Measurements from ENCODE around the gene MTA3. TPM values are rescaled to one million over a fixed set of nuclear protein-coding genes. Genes with fewer than 3 reads are reported as not detected.

Gene MTA3
- total RNA-seq, 2 experiments from 2014 or later = 27.0 to 30.9 TPM

- DNase-seq = no peak
- Histone ChIP-seq H3K4me3 (ENCODE audit: low read length) (no peak overlapping the region), H3K27ac (ENCODE audit: low read depth in 1 of 2, low read length in 2 of 2) (no peak overlapping the region), H3K27me3 (ENCODE audit: control insufficient read depth in 1 of 2, insufficient read depth in 2 of 2, low read length in 2 of 2) (no peaks in the 10 kb centered on the region), H3K9me3 (ENCODE audit: control insufficient read depth in 1 of 2, insufficient read depth in 1 of 2, low read length in 2 of 2) (peaks cover 0 to 4% of the 10 kb centered on the region in 2 experiments), H3K36me3 (ENCODE audit: insufficient read depth, low read length) (no peaks in the 10 kb centered on the region), H3K4me1 (ENCODE audit: insufficient read depth, low read length) (peaks cover 4% of the 10 kb centered on the region)
- no peak for TF ChIP-seq CTCF (IDR thresholded peaks at IDR 0.05)
- Mint-ChIP-seq H3K27ac (no peak overlapping the region), H3K4me1 (ENCODE audit: low read depth) (peaks cover 8% of the 10 kb centered on the region), H3K4me3 (no peak overlapping the region), H3K27me3 (no peaks in the 10 kb centered on the region), H3K36me3 (ENCODE audit: low read depth) (no peaks in the 10 kb centered on the region), H3K9me3 (no peaks in the 10 kb centered on the region)
- intact Hi-C loops (cut with DNase I, micrococcal nuclease) = no loop called here
- ATAC-seq (ENCODE audit: poor library complexity) = no peak
- ChIA-PET POLR2A (no interaction called here), CTCF (no interaction called here)
These were observed 25.6 kb upstream of the MTA3 start for GRCh38 chr2:42542871-42543270.

GRCh38 chr2:42545023-42545721 lies 23.3 kb upstream of the MTA3 start:
- Histone ChIP-seq H3K4me3 (ENCODE audit: low read length) (no peak overlapping the region), H3K36me3 (ENCODE audit: insufficient read depth, low read length) (no peaks in the 10 kb centered on the region), H3K9me3 (ENCODE audit: control insufficient read depth in 1 of 2, insufficient read depth in 1 of 2, low read length in 2 of 2) (no peaks in the 10 kb centered on the region), H3K4me1 (ENCODE audit: insufficient read depth, low read length) (peaks cover 4% of the 10 kb centered on the region), H3K27ac (ENCODE audit: low read depth in 1 of 2, low read length in 2 of 2) (no peak overlapping the region), H3K27me3 (ENCODE audit: control insufficient read depth in 1 of 2, insufficient read depth in 2 of 2, low read length in 2 of 2) (no peaks in the 10 kb centered on the region)
- intact Hi-C loops (cut with DNase I, micrococcal nuclease) = no loop called here
- CTCF ChIA-PET = no interaction called here
- POLR2A ChIA-PET = no interaction called here
- Mint-ChIP-seq H3K4me1 (ENCODE audit: low read depth) (peaks cover 8% of the 10 kb centered on the region), H3K36me3 (ENCODE audit: low read depth) (no peaks in the 10 kb centered on the region), H3K9me3 (no peaks in the 10 kb centered on the region), H3K4me3 (no peak overlapping the region), H3K27ac (no peak overlapping the region), H3K27me3 (no peaks in the 10 kb centered on the region)
- DNase-seq = no peak
- TF ChIP-seq CTCF (IDR thresholded peaks at IDR 0.05) = no peak
- ATAC-seq (ENCODE audit: poor library complexity) = no peak

- intact Hi-C loops (cut with DNase I, micrococcal nuclease) = no loop called here
- TF ChIP-seq CTCF (IDR thresholded peaks at IDR 0.05) = no peak
- Mint-ChIP-seq H3K4me1 (ENCODE audit: low read depth) (peaks cover 8% of the 10 kb centered on the region), H3K27me3 (no peaks in the 10 kb centered on the region), H3K4me3 (no peak overlapping the region), H3K27ac (no peak overlapping the region), H3K9me3 (no peaks in the 10 kb centered on the region), H3K36me3 (ENCODE audit: low read depth) (no peaks in the 10 kb centered on the region)
- Histone ChIP-seq H3K4me1 (ENCODE audit: insufficient read depth, low read length) (peaks cover 4% of the 10 kb centered on the region), H3K9me3 (ENCODE audit: control insufficient read depth in 1 of 2, insufficient read depth in 1 of 2, low read length in 2 of 2) (no peaks in the 10 kb centered on the region), H3K27ac (ENCODE audit: low read depth in 1 of 2, low read length in 2 of 2) (no peak overlapping the region), H3K4me3 (ENCODE audit: low read length) (no peak overlapping the region), H3K36me3 (ENCODE audit: insufficient read depth, low read length) (no peaks in the 10 kb centered on the region), H3K27me3 (ENCODE audit: control insufficient read depth in 1 of 2, insufficient read depth in 2 of 2, low read length in 2 of 2) (no peaks in the 10 kb centered on the region)
- POLR2A ChIA-PET = no interaction called here
- no peak for DNase-seq
- ATAC-seq (ENCODE audit: poor library complexity) = no peak
- CTCF ChIA-PET = no interaction called here
These were observed 22.5 kb upstream of the MTA3 start for GRCh38 chr2:42545841-42546390.
